ENCODE results near the gene MIDN.
A peak's percentile ranks its signal among the peaks of the same experiment; 100 is the strongest.

The MIDN gene

DNA sequence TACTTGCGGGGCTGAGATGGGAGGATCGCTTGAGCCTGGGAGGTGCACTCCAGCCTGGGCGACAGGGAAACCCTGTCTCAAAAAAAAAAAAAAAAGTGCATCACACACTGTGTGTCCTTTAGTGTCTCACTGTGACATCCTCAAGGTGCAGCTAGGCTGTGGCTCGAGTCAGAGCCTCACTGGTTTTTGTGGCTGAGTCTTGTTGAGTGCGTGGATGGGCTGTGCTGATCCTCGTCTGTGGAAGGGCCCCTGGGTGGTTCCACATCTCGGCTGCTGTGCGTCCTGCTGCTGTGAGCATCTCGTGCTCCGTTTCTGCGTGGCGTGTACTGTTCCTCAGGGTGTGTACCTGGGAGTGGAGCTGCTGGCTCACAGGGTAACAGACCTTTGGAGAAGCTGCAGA is 31.6 kb upstream of the MIDN start:
- Histone ChIP-seq H3K27ac (ENCODE audit: extremely low read depth, low read depth, low read length) (no peak overlapping the region), H3K4me1 (ENCODE audit: control insufficient read depth, insufficient read depth, low read length) (peaks cover 12% of the 10 kb centered on the region; the same call in 1 of the 2 replicates), H3K36me3 (ENCODE audit: control insufficient read depth in 2 of 2, insufficient read depth in 1 of 2, low read length in 2 of 2) (peaks cover 11 to 43% of the 10 kb centered on the region in 2 experiments; a peak in 2 of 3 replicates), H3K4me3 (ENCODE audit: low read depth, low read length) (no peak overlapping the region), H3K9me3 (ENCODE audit: control insufficient read depth, insufficient read depth, low read depth, low read length) (no peaks in the 10 kb centered on the region)
- CTCF ChIA-PET, result interaction anchor here (0.5 to 2.0 kb wide), 4 partner anchors 22 to 583 kb away, joined by 3 to 10 read pairs (median 4); no protein-coding TSS in a partner anchor
- no peak for TF ChIP-seq ZNF791 (tag by site-specific recombination; IDR thresholded peaks at IDR 0.05)
- TF ChIP-seq WT1 (tag by site-specific recombination; IDR thresholded peaks at IDR 0.05), result peak; percentile 8; the same call in 1 of the 2 replicates
- POLR2A ChIA-PET, result interaction anchor here (0.6 to 1.9 kb wide), 3 partner anchors 24 to 112 kb away, joined by 3 to 5 read pairs (median 5); partner anchors contain the start of gene CIRBP

DNA sequence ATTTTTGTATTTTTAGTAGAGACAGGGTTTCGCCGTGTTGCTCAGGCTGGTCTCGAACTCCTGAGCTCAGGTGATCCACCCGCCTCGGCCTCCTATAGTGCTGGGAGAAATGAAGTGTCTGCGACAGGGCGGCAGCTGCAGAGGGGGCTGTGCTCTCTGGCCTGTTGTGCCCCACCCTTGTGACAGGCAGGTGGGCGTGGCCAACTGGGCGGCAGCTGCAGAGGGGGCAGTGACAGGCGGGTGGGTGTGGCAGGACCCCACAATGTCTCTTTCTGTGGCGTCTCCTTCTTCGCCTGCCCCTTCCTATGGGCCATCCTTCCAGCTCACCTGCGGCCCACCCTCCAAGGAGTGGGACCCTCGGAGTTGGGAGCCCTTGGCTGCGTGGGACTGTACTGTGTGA is 31.0 kb upstream of the MIDN start:
- Histone ChIP-seq H3K4me3 (ENCODE audit: low read depth, low read length) (no peak overlapping the region), H3K27ac (ENCODE audit: extremely low read depth, low read depth, low read length) (no peak overlapping the region), H3K9me3 (ENCODE audit: control insufficient read depth, insufficient read depth, low read depth, low read length) (no peaks in the 10 kb centered on the region), H3K36me3 (ENCODE audit: control insufficient read depth in 2 of 2, insufficient read depth in 1 of 2, low read length in 2 of 2) (peaks cover 7 to 49% of the 10 kb centered on the region in 2 experiments; a peak in 2 of 3 replicates), H3K4me1 (ENCODE audit: control insufficient read depth, insufficient read depth, low read length) (peaks cover 12% of the 10 kb centered on the region; the same call in 1 of the 2 replicates)
- ChIA-PET CTCF (interaction anchor here (0.5 to 2.0 kb wide), 12 partner anchors 8 to 570 kb away, joined by 3 to 10 read pairs (median 3); partner anchors contain the start of gene WDR18), POLR2A (interaction anchor here (0.6 to 1.9 kb wide), 4 partner anchors 8 to 112 kb away, joined by 3 to 5 read pairs (median 4); partner anchors contain the start of gene CIRBP)
- no peak for TF ChIP-seq SCRT1 (tag by site-specific recombination; IDR thresholded peaks at IDR 0.05; ENCODE audit: borderline replicate concordance)
- TF ChIP-seq ZNF211 (tag by site-specific recombination; IDR thresholded peaks at IDR 0.05; ENCODE audit: low read depth), result no peak
- TF ChIP-seq ZNF768 (tag by site-specific recombination; IDR thresholded peaks at IDR 0.05), result no peak
- TF ChIP-seq, protein P1, sequence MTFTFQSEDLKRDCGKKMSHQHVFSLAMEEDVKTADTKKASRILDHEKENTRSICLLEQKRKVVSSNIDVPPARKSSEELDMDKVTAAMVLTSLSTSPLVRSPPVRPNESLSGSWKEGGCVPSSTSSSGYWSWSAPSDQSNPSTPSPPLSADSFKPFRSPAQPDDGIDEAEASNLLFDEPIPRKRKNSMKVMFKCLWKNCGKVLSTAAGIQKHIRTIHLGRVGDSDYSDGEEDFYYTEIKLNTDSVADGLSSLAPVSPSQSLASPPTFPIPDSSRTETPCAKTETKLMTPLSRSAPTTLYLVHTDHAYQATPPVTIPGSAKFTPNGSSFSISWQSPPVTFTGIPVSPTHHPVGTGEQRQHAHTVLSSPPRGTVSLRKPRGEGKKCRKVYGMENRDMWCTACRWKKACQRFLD (tag by site-specific recombination; IDR thresholded peaks at IDR 0.05), result no peak
- peak; percentile 59; the same call in 1 of the 2 replicates for TF ChIP-seq KLF8 (tag by site-specific recombination; IDR thresholded peaks at IDR 0.05)
- peak; percentile 94 for TF ChIP-seq KLF1 (tag by site-specific recombination; IDR thresholded peaks at IDR 0.05)
- TF ChIP-seq ZBTB21 (tag by site-specific recombination; IDR thresholded peaks at IDR 0.05), result no peak
- no peak for TF ChIP-seq ZNF433 (tag by site-specific recombination; IDR thresholded peaks at IDR 0.05; ENCODE audit: low read depth)
- TF ChIP-seq, protein P2, sequence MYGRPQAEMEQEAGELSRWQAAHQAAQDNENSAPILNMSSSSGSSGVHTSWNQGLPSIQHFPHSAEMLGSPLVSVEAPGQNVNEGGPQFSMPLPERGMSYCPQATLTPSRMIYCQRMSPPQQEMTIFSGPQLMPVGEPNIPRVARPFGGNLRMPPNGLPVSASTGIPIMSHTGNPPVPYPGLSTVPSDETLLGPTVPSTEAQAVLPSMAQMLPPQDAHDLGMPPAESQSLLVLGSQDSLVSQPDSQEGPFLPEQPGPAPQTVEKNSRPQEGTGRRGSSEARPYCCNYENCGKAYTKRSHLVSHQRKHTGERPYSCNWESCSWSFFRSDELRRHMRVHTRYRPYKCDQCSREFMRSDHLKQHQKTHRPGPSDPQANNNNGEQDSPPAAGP (tag by site-specific recombination; IDR thresholded peaks at IDR 0.05), result peak; percentile 46; the same call in 1 of the 2 replicates
- TF ChIP-seq, protein P3, sequence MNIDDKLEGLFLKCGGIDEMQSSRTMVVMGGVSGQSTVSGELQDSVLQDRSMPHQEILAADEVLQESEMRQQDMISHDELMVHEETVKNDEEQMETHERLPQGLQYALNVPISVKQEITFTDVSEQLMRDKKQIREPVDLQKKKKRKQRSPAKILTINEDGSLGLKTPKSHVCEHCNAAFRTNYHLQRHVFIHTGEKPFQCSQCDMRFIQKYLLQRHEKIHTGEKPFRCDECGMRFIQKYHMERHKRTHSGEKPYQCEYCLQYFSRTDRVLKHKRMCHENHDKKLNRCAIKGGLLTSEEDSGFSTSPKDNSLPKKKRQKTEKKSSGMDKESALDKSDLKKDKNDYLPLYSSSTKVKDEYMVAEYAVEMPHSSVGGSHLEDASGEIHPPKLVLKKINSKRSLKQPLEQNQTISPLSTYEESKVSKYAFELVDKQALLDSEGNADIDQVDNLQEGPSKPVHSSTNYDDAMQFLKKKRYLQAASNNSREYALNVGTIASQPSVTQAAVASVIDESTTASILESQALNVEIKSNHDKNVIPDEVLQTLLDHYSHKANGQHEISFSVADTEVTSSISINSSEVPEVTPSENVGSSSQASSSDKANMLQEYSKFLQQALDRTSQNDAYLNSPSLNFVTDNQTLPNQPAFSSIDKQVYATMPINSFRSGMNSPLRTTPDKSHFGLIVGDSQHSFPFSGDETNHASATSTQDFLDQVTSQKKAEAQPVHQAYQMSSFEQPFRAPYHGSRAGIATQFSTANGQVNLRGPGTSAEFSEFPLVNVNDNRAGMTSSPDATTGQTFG (tag by site-specific recombination; IDR thresholded peaks at IDR 0.05; ENCODE audit: borderline replicate concordance), result no peak
- TF ChIP-seq ZNF175 (tag by site-specific recombination; IDR thresholded peaks at IDR 0.05), result no peak
- no peak for TF ChIP-seq ZNF623 (tag by site-specific recombination; IDR thresholded peaks at IDR 0.05)
- TF ChIP-seq, protein P4, sequence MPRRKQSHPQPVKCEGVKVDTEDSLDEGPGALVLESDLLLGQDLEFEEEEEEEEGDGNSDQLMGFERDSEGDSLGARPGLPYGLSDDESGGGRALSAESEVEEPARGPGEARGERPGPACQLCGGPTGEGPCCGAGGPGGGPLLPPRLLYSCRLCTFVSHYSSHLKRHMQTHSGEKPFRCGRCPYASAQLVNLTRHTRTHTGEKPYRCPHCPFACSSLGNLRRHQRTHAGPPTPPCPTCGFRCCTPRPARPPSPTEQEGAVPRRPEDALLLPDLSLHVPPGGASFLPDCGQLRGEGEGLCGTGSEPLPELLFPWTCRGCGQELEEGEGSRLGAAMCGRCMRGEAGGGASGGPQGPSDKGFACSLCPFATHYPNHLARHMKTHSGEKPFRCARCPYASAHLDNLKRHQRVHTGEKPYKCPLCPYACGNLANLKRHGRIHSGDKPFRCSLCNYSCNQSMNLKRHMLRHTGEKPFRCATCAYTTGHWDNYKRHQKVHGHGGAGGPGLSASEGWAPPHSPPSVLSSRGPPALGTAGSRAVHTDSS (tag by site-specific recombination; IDR thresholded peaks at IDR 0.05), result no peak
- TF ChIP-seq ZNF140 (tag by site-specific recombination; IDR thresholded peaks at IDR 0.05), result no peak
- TF ChIP-seq ZNF274 (IDR thresholded peaks at IDR 0.05; ENCODE audit: low read length), result no peak
- no peak for TF ChIP-seq ZNF274 (tag by site-specific recombination; IDR thresholded peaks at IDR 0.05; ENCODE audit: borderline replicate concordance)
- TF ChIP-seq KLF9 (tag by site-specific recombination; IDR thresholded peaks at IDR 0.05; ENCODE audit: low read depth), result peak; percentile 92
- TF ChIP-seq KLF10 (tag by site-specific recombination; IDR thresholded peaks at IDR 0.05), result peak; percentile 76
- TF ChIP-seq ZFHX2 (tag by site-specific recombination; conservative IDR thresholded peaks at IDR 0.05), result 0 out of 2 replicates have a peak, but pooled peaks have one; percentile 20
- TF ChIP-seq, protein P5, sequence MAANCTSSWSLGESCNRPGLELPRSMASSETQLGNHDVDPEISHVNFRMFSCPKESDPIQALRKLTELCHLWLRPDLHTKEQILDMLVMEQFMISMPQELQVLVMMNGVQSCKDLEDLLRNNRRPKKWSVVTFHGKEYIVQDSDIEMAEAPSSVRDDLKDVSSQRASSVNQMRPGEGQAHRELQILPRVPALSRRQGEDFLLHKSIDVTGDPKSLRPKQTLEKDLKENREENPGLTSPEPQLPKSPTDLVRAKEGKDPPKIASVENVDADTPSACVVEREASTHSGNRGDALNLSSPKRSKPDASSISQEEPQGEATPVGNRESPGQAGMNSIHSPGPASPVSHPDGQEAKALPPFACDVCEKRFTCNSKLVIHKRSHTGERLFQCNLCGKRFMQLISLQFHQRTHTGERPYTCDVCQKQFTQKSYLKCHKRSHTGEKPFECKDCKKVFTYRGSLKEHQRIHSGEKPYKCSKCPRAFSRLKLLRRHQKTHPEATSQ (tag by site-specific recombination; IDR thresholded peaks at IDR 0.05), result no peak
- TF ChIP-seq ZNF792 (tag by site-specific recombination; IDR thresholded peaks at IDR 0.05), result no peak
- peak; percentile 34; the same call in 1 of the 2 replicates for TF ChIP-seq SP2 (tag by site-specific recombination; IDR thresholded peaks at IDR 0.05)
- 0 out of 2 replicates have a peak, but pooled peaks have one; percentile 33 for TF ChIP-seq SP3 (tag by site-specific recombination; IDR thresholded peaks at IDR 0.05)
- TF ChIP-seq, protein P6, sequence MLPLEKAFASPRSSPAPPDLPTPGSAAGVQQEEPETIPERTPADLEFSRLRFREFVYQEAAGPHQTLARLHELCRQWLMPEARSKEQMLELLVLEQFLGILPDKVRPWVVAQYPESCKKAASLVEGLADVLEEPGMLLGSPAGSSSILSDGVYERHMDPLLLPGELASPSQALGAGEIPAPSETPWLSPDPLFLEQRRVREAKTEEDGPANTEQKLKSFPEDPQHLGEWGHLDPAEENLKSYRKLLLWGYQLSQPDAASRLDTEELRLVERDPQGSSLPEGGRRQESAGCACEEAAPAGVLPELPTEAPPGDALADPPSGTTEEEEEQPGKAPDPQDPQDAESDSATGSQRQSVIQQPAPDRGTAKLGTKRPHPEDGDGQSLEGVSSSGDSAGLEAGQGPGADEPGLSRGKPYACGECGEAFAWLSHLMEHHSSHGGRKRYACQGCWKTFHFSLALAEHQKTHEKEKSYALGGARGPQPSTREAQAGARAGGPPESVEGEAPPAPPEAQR (tag by site-specific recombination; IDR thresholded peaks at IDR 0.05), result no peak
